Measurements from ENCODE around the gene CD6.

Gene CD6

GRCh38 chr11:60951904-60952741 is 19.4 kb upstream of the CD6 start, which contains the start of gene SLC15A3:
SLC15A3 (minus strand) TSS chr11:60952176; CDS start chr11:60951551, 625 bp downstream.
- peak within 1 kb of the TSS; percentile 38 to 76 for H3K4me3 ChIP-seq (ENCODE audit: low read length in 2 of 2)
- H3K18ac ChIP-seq (ENCODE audit: low read length) = peak within 1 kb of the TSS; percentile 99
- H2AFZ ChIP-seq (ENCODE audit: low read length) = peak within 1 kb of the TSS; percentile 79
- H2BK5ac ChIP-seq (ENCODE audit: low read length) = peak within 1 kb of the TSS; percentile 85
- H3K4me1 ChIP-seq (ENCODE audit: control insufficient read depth in 2 of 2, insufficient read depth in 1 of 2, low read depth in 1 of 2, low read length in 2 of 2) = peaks cover 19 to 21% of the 10 kb centered on the region in 2 donors
- H3K27ac ChIP-seq (replicated peaks; ENCODE audit: low read length) = peak within 1 kb of the TSS; percentile 61
- H3K27me3 ChIP-seq (ENCODE audit: control insufficient read depth in 3 of 3, insufficient read depth in 3 of 3, low read depth in 1 of 3, low read length in 3 of 3) = peaks cover 2 to 17% (median 3%) of the 10 kb centered on the region in 3 experiments
- peak within 1 kb of the TSS; percentile 97 for H2BK12ac ChIP-seq (ENCODE audit: low read length)
- no peak for DNase-seq (ENCODE audit: low spot score)
- H3K9me3 ChIP-seq (replicated peaks in 1 of 2; ENCODE audit: control insufficient read depth in 2 of 2, insufficient read depth in 1 of 2, low read depth in 1 of 2, low read length in 2 of 2) = no peaks in the 10 kb centered on the region
- peak within 1 kb of the TSS; percentile 92 for H2AK5ac ChIP-seq (ENCODE audit: low read depth, low read length)
- peaks cover 2% of the 10 kb centered on the region for H3K79me1 ChIP-seq (ENCODE audit: low read depth, low read length)
- peak within 1 kb of the TSS; percentile 99 for H4K8ac ChIP-seq (ENCODE audit: low read depth, low read length)
- peak within 1 kb of the TSS; percentile 63 for H3K14ac ChIP-seq (ENCODE audit: low read length)
- H2BK15ac ChIP-seq (ENCODE audit: low read length) = peak within 1 kb of the TSS; percentile 88
- peak within 1 kb of the TSS; percentile 60 for H3K4me2 ChIP-seq (ENCODE audit: insufficient read depth, low read length, poor library complexity, severe bottlenecking)
- H4K91ac ChIP-seq (ENCODE audit: low read depth, low read length, poor library complexity) = peak within 1 kb of the TSS; percentile 96
- peak within 1 kb of the TSS; percentile 90 for H3K23ac ChIP-seq (ENCODE audit: low read depth, low read length, poor library complexity)
- peak within 1 kb of the TSS; percentile 95 for H2BK120ac ChIP-seq (ENCODE audit: low read depth, low read length)
- peak within 1 kb of the TSS; percentile 83 for H3K9ac ChIP-seq (ENCODE audit: low read depth, low read length, poor library complexity)
- no CpG with 5 or more reads among the region's 23 CpGs for WGBS, 2 donors (ENCODE audit: extremely low coverage in 2 of 2, insufficient read length in 2 of 2, insufficient replicate concordance in 1 of 2)
- H3K36me3 ChIP-seq (replicated peaks in 1 of 2; ENCODE audit: control insufficient read depth in 2 of 2, insufficient read depth in 2 of 2, low read length in 2 of 2) = no peaks in the 10 kb centered on the region
- peak within 1 kb of the TSS; percentile 94 for H3K4ac ChIP-seq (ENCODE audit: low read length)

GRCh38 chr11:60952742-60953170 is 18.7 kb upstream of the CD6 start:
- Histone ChIP-seq H4K91ac (ENCODE audit: low read depth, low read length, poor library complexity) (no peak overlapping the region), H4K8ac (ENCODE audit: low read depth, low read length) (no peak overlapping the region), H3K4me3 (ENCODE audit: low read length in 2 of 2) (no peak overlapping the region), H3K9ac (ENCODE audit: low read depth, low read length, poor library complexity) (no peak overlapping the region), H2BK12ac (ENCODE audit: low read length) (no peak overlapping the region), H3K4me1 (ENCODE audit: control insufficient read depth in 2 of 2, insufficient read depth in 1 of 2, low read depth in 1 of 2, low read length in 2 of 2) (peaks cover 16 to 17% of the 10 kb centered on the region in 2 donors), H3K4ac (ENCODE audit: low read length) (no peak overlapping the region), H2BK5ac (ENCODE audit: low read length) (peak overlapping the region; percentile 75), H3K9me3 (replicated peaks in 1 of 2; ENCODE audit: control insufficient read depth in 2 of 2, insufficient read depth in 1 of 2, low read depth in 1 of 2, low read length in 2 of 2) (no peaks in the 10 kb centered on the region), H3K4me2 (ENCODE audit: insufficient read depth, low read length, poor library complexity, severe bottlenecking) (no peak overlapping the region), H2BK15ac (ENCODE audit: low read length) (peak overlapping the region; percentile 88), H3K79me1 (ENCODE audit: low read depth, low read length) (peaks cover 2% of the 10 kb centered on the region), H2AK5ac (ENCODE audit: low read depth, low read length) (peak overlapping the region; percentile 43), H3K23ac (ENCODE audit: low read depth, low read length, poor library complexity) (no peak overlapping the region), H3K14ac (ENCODE audit: low read length) (no peak overlapping the region), H3K27ac (replicated peaks; ENCODE audit: low read length) (no peak overlapping the region), H3K36me3 (replicated peaks in 1 of 2; ENCODE audit: control insufficient read depth in 2 of 2, insufficient read depth in 2 of 2, low read length in 2 of 2) (no peaks in the 10 kb centered on the region), H3K27me3 (ENCODE audit: control insufficient read depth in 3 of 3, insufficient read depth in 3 of 3, low read depth in 1 of 3, low read length in 3 of 3) (peaks cover 2 to 17% (median 3%) of the 10 kb centered on the region in 3 experiments), H3K18ac (ENCODE audit: low read length) (peak overlapping the region; percentile 95), H2AFZ (ENCODE audit: low read length) (peak overlapping the region; percentile 79), H2BK120ac (ENCODE audit: low read depth, low read length) (no peak overlapping the region)
- WGBS, 2 donors (ENCODE audit: extremely low coverage in 2 of 2, insufficient read length in 2 of 2, insufficient replicate concordance in 1 of 2) = no CpG with 5 or more reads among the region's 3 CpGs
- no peak for DNase-seq (ENCODE audit: low spot score)

- no peak overlapping the region for H4K91ac ChIP-seq (ENCODE audit: low read depth, low read length, poor library complexity)
- H3K27me3 ChIP-seq (ENCODE audit: control insufficient read depth in 3 of 3, insufficient read depth in 3 of 3, low read depth in 1 of 3, low read length in 3 of 3) = peaks cover 2 to 17% (median 3%) of the 10 kb centered on the region in 3 experiments
- H2BK15ac ChIP-seq (ENCODE audit: low read length) = no peak overlapping the region
- H2BK12ac ChIP-seq (ENCODE audit: low read length) = no peak overlapping the region
- H3K27ac ChIP-seq (replicated peaks; ENCODE audit: low read length) = no peak overlapping the region
- H3K4me1 ChIP-seq (ENCODE audit: control insufficient read depth in 2 of 2, insufficient read depth in 1 of 2, low read depth in 1 of 2, low read length in 2 of 2) = peaks cover 10 to 11% of the 10 kb centered on the region in 2 donors
- no peak overlapping the region for H3K23ac ChIP-seq (ENCODE audit: low read depth, low read length, poor library complexity)
- no peaks in the 10 kb centered on the region for H3K9me3 ChIP-seq (replicated peaks in 1 of 2; ENCODE audit: control insufficient read depth in 2 of 2, insufficient read depth in 1 of 2, low read depth in 1 of 2, low read length in 2 of 2)
- H2AFZ ChIP-seq (ENCODE audit: low read length) = peak overlapping the region; percentile 59
- DNase-seq (ENCODE audit: low spot score) = no peak
- no peak overlapping the region for H3K4me3 ChIP-seq (ENCODE audit: low read length in 2 of 2)
- H2BK120ac ChIP-seq (ENCODE audit: low read depth, low read length) = no peak overlapping the region
- H2BK5ac ChIP-seq (ENCODE audit: low read length) = no peak overlapping the region
- no peak overlapping the region for H3K14ac ChIP-seq (ENCODE audit: low read length)
- H3K4me2 ChIP-seq (ENCODE audit: insufficient read depth, low read length, poor library complexity, severe bottlenecking) = no peak overlapping the region
- no peak overlapping the region for H2AK5ac ChIP-seq (ENCODE audit: low read depth, low read length)
- H3K79me1 ChIP-seq (ENCODE audit: low read depth, low read length) = peaks cover 2% of the 10 kb centered on the region
- H4K8ac ChIP-seq (ENCODE audit: low read depth, low read length) = no peak overlapping the region
- H3K36me3 ChIP-seq (replicated peaks in 1 of 2; ENCODE audit: control insufficient read depth in 2 of 2, insufficient read depth in 2 of 2, low read length in 2 of 2) = no peaks in the 10 kb centered on the region
- no peak overlapping the region for H3K4ac ChIP-seq (ENCODE audit: low read length)
- no peak overlapping the region for H3K9ac ChIP-seq (ENCODE audit: low read depth, low read length, poor library complexity)
- H3K18ac ChIP-seq (ENCODE audit: low read length) = no peak overlapping the region
- no CpG with 5 or more reads among the region's 6 CpGs for WGBS, 2 donors (ENCODE audit: extremely low coverage in 2 of 2, insufficient read length in 2 of 2, insufficient replicate concordance in 1 of 2)
Measured at GRCh38 chr11:60953781-60954180, 17.7 kb upstream of the CD6 start.

GRCh38 chr11:60954421-60954820 is 17.1 kb upstream of the CD6 start:
- Histone ChIP-seq H3K14ac (ENCODE audit: low read length) (no peak overlapping the region), H2BK5ac (ENCODE audit: low read length) (no peak overlapping the region), H3K4ac (ENCODE audit: low read length) (no peak overlapping the region), H2BK12ac (ENCODE audit: low read length) (no peak overlapping the region), H3K18ac (ENCODE audit: low read length) (no peak overlapping the region), H3K9me3 (replicated peaks in 1 of 2; ENCODE audit: control insufficient read depth in 2 of 2, insufficient read depth in 1 of 2, low read depth in 1 of 2, low read length in 2 of 2) (no peaks in the 10 kb centered on the region), H4K91ac (ENCODE audit: low read depth, low read length, poor library complexity) (no peak overlapping the region), H3K79me1 (ENCODE audit: low read depth, low read length) (peaks cover 2% of the 10 kb centered on the region), H2BK15ac (ENCODE audit: low read length) (peak overlapping the region; percentile 1), H3K4me1 (ENCODE audit: control insufficient read depth in 2 of 2, insufficient read depth in 1 of 2, low read depth in 1 of 2, low read length in 2 of 2) (peaks cover 10 to 11% of the 10 kb centered on the region in 2 donors), H3K9ac (ENCODE audit: low read depth, low read length, poor library complexity) (no peak overlapping the region), H4K8ac (ENCODE audit: low read depth, low read length) (no peak overlapping the region), H3K4me2 (ENCODE audit: insufficient read depth, low read length, poor library complexity, severe bottlenecking) (no peak overlapping the region), H3K4me3 (ENCODE audit: low read length in 2 of 2) (no peak overlapping the region), H2BK120ac (ENCODE audit: low read depth, low read length) (no peak overlapping the region), H2AFZ (ENCODE audit: low read length) (no peak overlapping the region), H3K23ac (ENCODE audit: low read depth, low read length, poor library complexity) (no peak overlapping the region), H3K27me3 (ENCODE audit: control insufficient read depth in 3 of 3, insufficient read depth in 3 of 3, low read depth in 1 of 3, low read length in 3 of 3) (peaks cover 2 to 17% (median 3%) of the 10 kb centered on the region in 3 experiments), H3K36me3 (replicated peaks in 1 of 2; ENCODE audit: control insufficient read depth in 2 of 2, insufficient read depth in 2 of 2, low read length in 2 of 2) (no peaks in the 10 kb centered on the region), H3K27ac (replicated peaks; ENCODE audit: low read length) (no peak overlapping the region), H2AK5ac (ENCODE audit: low read depth, low read length) (no peak overlapping the region)
- no CpG with 5 or more reads among the region's 5 CpGs for WGBS, 2 donors (ENCODE audit: extremely low coverage in 2 of 2, insufficient read length in 2 of 2, insufficient replicate concordance in 1 of 2)
- DNase-seq (ENCODE audit: low spot score) = no peak

Data from neuronal stem cell (in vitro differentiated cells).